Natural killer cell treated with Interleukin-12 subunit alpha and Interleukin-12 subunit beta and Interleukin-15 and Interleukin-18, amount 100 ng/mL, for 72 hours (primary cell): ENCODE data around the gene IGSF10. TPM values are rescaled to one million over a fixed set of nuclear protein-coding genes. Genes with fewer than 3 reads are reported as not detected.

ENCODE experiments used
- ATAC-seq, 2 donors: fragments of 150-1000 bp; cut with Tn5 transposase in 1 of 2; sonication (Bioruptor Pico), chemical (Tn5 transposase) in 1 of 2; 2 replicates each; pipeline ENCODE4 v1.10.0; 2021
- DNase-seq: peaks from one replicate; pipeline ENCODE4 v3.0.0; 2022; ENCODE audit warnings: low spot score
- H3K27ac Mint-ChIP-seq, 2 donors: 1 replicate in 1 of 2; 2 replicates in 1 of 2; pipeline ENCODE4 v1.8.0; 2022; ENCODE audit warnings: mixed read lengths in 2 of 2, mild to moderate bottlenecking in 1 of 2, moderate library complexity in 1 of 2
- H3K27me3 Mint-ChIP-seq, 2 donors: 1 replicate in 1 of 2; 2 replicates in 1 of 2; pipeline ENCODE4 v1.8.0; 2022; ENCODE audit warnings: mixed read lengths in 2 of 2
- H3K36me3 Mint-ChIP-seq: one replicate; pipeline ENCODE4 v1.8.0; 2022; ENCODE audit warnings: mixed read lengths
- H3K4me1 Mint-ChIP-seq, 2 donors: 1 replicate in 1 of 2; 2 replicates in 1 of 2; pipeline ENCODE4 v1.8.0; 2022; ENCODE audit warnings: low read depth in 2 of 2, mixed read lengths in 2 of 2, mild to moderate bottlenecking in 1 of 2
- H3K4me3 Mint-ChIP-seq: one replicate; pipeline ENCODE4 v1.8.0; 2022; ENCODE audit warnings: mixed read lengths
- H3K9me3 Mint-ChIP-seq: 2 replicates; pipeline ENCODE4 v1.8.0; 2022; ENCODE audit warnings: mixed read lengths
- total RNA-seq, 2 donors: library from RNA; stranded (reverse); gene quantifications; one replicate each; pipeline ENCODE4 v1.2.3, GENCODE V29; 2022

The IGSF10 gene
- total RNA-seq, 2 donors from 2014 or later, result not detected

GRCh38 chr3:151446002-151446340 lies 14.9 kb downstream of the IGSF10 start:
- no peaks in the 10 kb centered on the region for H3K36me3 Mint-ChIP-seq
- DNase-seq (no peak), ATAC-seq (no peak)
- peaks cover 21 to 23% of the 10 kb centered on the region in 2 donors for H3K27me3 Mint-ChIP-seq
- no peak overlapping the region for H3K4me3 Mint-ChIP-seq
- H3K27ac Mint-ChIP-seq, result no peak overlapping the region
- H3K9me3 Mint-ChIP-seq, result no peaks in the 10 kb centered on the region
- H3K4me1 Mint-ChIP-seq, result no peaks in the 10 kb centered on the region

GRCh38 chr3:151445273-151446001 lies 15.4 kb downstream of the IGSF10 start:
- Mint-ChIP-seq H3K27me3 (peaks cover 21% of the 10 kb centered on the region in 2 donors), H3K9me3 (no peaks in the 10 kb centered on the region), H3K36me3 (no peaks in the 10 kb centered on the region), H3K27ac (no peak overlapping the region), H3K4me1 (no peaks in the 10 kb centered on the region), H3K4me3 (no peak overlapping the region)
- no peak for DNase-seq
- no peak for ATAC-seq

- Mint-ChIP-seq H3K9me3 (no peaks in the 10 kb centered on the region), H3K27me3 (peaks cover 18 to 21% of the 10 kb centered on the region in 2 donors), H3K4me3 (no peak overlapping the region), H3K36me3 (no peaks in the 10 kb centered on the region), H3K4me1 (no peaks in the 10 kb centered on the region), H3K27ac (no peak overlapping the region)
- DNase-seq (no peak), ATAC-seq (no peak)
Measured at GRCh38 chr3:151443583-151443982, 17.3 kb downstream of the IGSF10 start.

- Mint-ChIP-seq H3K36me3 (no peaks in the 10 kb centered on the region), H3K9me3 (no peaks in the 10 kb centered on the region), H3K27ac (no peak overlapping the region), H3K4me3 (no peak overlapping the region), H3K27me3 (peaks cover 10 to 12% of the 10 kb centered on the region in 2 donors), H3K4me1 (no peaks in the 10 kb centered on the region)
- ATAC-seq (no peak), DNase-seq (no peak)
Measured at GRCh38 chr3:151440940-151441339, 19.9 kb downstream of the IGSF10 start.

- Mint-ChIP-seq H3K36me3 (no peaks in the 10 kb centered on the region), H3K27me3 (no peaks in the 10 kb centered on the region), H3K27ac (no peak overlapping the region), H3K4me3 (no peak overlapping the region), H3K9me3 (no peaks in the 10 kb centered on the region), H3K4me1 (no peaks in the 10 kb centered on the region)
- ATAC-seq, result peak in 1 of 2 donors; percentile 57
- DNase-seq, result no peak
Measured at GRCh38 chr3:151439652-151440125, 21.2 kb downstream of the IGSF10 start.

GRCh38 chr3:151437906-151438305 lies 23.0 kb downstream of the IGSF10 start:
- H3K4me3 Mint-ChIP-seq, result no peak overlapping the region
- H3K36me3 Mint-ChIP-seq, result no peaks in the 10 kb centered on the region
- no peaks in the 10 kb centered on the region for H3K4me1 Mint-ChIP-seq
- ATAC-seq (no peak), DNase-seq (no peak)
- H3K27me3 Mint-ChIP-seq, result no peaks in the 10 kb centered on the region
- H3K27ac Mint-ChIP-seq, result no peak overlapping the region
- no peaks in the 10 kb centered on the region for H3K9me3 Mint-ChIP-seq

GRCh38 chr3:151436675-151437446 lies 24.0 kb downstream of the IGSF10 start:
- ATAC-seq, result no peak
- Mint-ChIP-seq H3K36me3 (no peaks in the 10 kb centered on the region), H3K4me3 (no peak overlapping the region), H3K4me1 (no peaks in the 10 kb centered on the region), H3K27me3 (no peaks in the 10 kb centered on the region), H3K27ac (no peak overlapping the region), H3K9me3 (no peaks in the 10 kb centered on the region)
- DNase-seq, result no peak

GRCh38 chr3:151434151-151434890 lies 26.5 kb downstream of the IGSF10 start:
- DNase-seq (no peak), ATAC-seq (no peak)
- Mint-ChIP-seq H3K27me3 (peaks cover 0 to 12% of the 10 kb centered on the region in 2 donors), H3K36me3 (peaks cover 4% of the 10 kb centered on the region), H3K4me3 (no peak overlapping the region), H3K27ac (no peak overlapping the region), H3K4me1 (no peaks in the 10 kb centered on the region), H3K9me3 (no peaks in the 10 kb centered on the region)

GRCh38 chr3:151432616-151433372 lies 28.1 kb downstream of the IGSF10 start:
- Mint-ChIP-seq H3K4me3 (no peak overlapping the region), H3K27ac (no peak overlapping the region)
- ATAC-seq, result no peak

GRCh38 chr3:151431940-151432339 lies 28.9 kb downstream of the IGSF10 start:
- Mint-ChIP-seq H3K9me3 (no peaks in the 10 kb centered on the region), H3K27ac (no peak overlapping the region), H3K4me3 (no peak overlapping the region), H3K27me3 (peaks cover 0 to 12% of the 10 kb centered on the region in 2 donors), H3K36me3 (peaks cover 4% of the 10 kb centered on the region), H3K4me1 (no peaks in the 10 kb centered on the region)
- DNase-seq (no peak), ATAC-seq (peak in 1 of 2 donors; percentile 53)

More at GRCh38 chr3:151432616-151433372, 28.1 kb downstream of the IGSF10 start:
- no peaks in the 10 kb centered on the region for H3K4me1 Mint-ChIP-seq
- no peak for DNase-seq
- peaks cover 4% of the 10 kb centered on the region for H3K36me3 Mint-ChIP-seq
- H3K27me3 Mint-ChIP-seq, result peaks cover 0 to 12% of the 10 kb centered on the region in 2 donors
- H3K9me3 Mint-ChIP-seq, result no peaks in the 10 kb centered on the region

GRCh38 chr3:151430821-151431484 lies 29.9 kb downstream of the IGSF10 start:
- ATAC-seq (no peak), DNase-seq (no peak)
- Mint-ChIP-seq H3K36me3 (peaks cover 4% of the 10 kb centered on the region), H3K27me3 (peaks cover 0 to 12% of the 10 kb centered on the region in 2 donors), H3K27ac (no peak overlapping the region), H3K9me3 (no peaks in the 10 kb centered on the region), H3K4me1 (peaks cover 0 to 2% of the 10 kb centered on the region in 2 donors), H3K4me3 (no peak overlapping the region)

- DNase-seq, result no peak
- H3K4me1 Mint-ChIP-seq, result peaks cover 0 to 2% of the 10 kb centered on the region in 2 donors
- H3K9me3 Mint-ChIP-seq, result no peaks in the 10 kb centered on the region
- H3K36me3 Mint-ChIP-seq, result peaks cover 4% of the 10 kb centered on the region
- no peak overlapping the region for H3K27ac Mint-ChIP-seq
- no peak for ATAC-seq
- peaks cover 0 to 12% of the 10 kb centered on the region in 2 donors for H3K27me3 Mint-ChIP-seq
- no peak overlapping the region for H3K4me3 Mint-ChIP-seq
Measured at GRCh38 chr3:151428386-151428785, 32.5 kb downstream of the IGSF10 start.

- Mint-ChIP-seq H3K9me3 (no peaks in the 10 kb centered on the region), H3K4me3 (no peak overlapping the region), H3K27ac (no peak overlapping the region), H3K4me1 (peaks cover 0 to 7% of the 10 kb centered on the region in 2 donors), H3K36me3 (peaks cover 4% of the 10 kb centered on the region), H3K27me3 (peaks cover 0 to 12% of the 10 kb centered on the region in 2 donors)
- ATAC-seq (no peak), DNase-seq (no peak)
Measured at GRCh38 chr3:151426341-151426657, 34.6 kb downstream of the IGSF10 start.
